Stimulated activated naive CD8-positive, alpha-beta T cell treated with anti-CD3 and anti-CD28 coated beads, Interleukin-15, Interleukin-2, amounts not matched to agents 100 U/mL and 50 U/mL, for 24 hours (primary cell): ENCODE measurements around the gene CHTF8.
"Not testable (repeated sequence)": the region's sequence is repeated elsewhere in the genome, so short reads cannot be mapped to it uniquely, and the experiment has no call there.

ENCODE experiments used
- ATAC-seq: fragments of 150-1000 bp; cut with Tn5 transposase; one replicate; pipeline ENCODE4 v1.10.0; 2021
- DNase-seq: peaks from one replicate; pipeline ENCODE4 v3.0.0; 2021

The CHTF8 gene

DNA sequence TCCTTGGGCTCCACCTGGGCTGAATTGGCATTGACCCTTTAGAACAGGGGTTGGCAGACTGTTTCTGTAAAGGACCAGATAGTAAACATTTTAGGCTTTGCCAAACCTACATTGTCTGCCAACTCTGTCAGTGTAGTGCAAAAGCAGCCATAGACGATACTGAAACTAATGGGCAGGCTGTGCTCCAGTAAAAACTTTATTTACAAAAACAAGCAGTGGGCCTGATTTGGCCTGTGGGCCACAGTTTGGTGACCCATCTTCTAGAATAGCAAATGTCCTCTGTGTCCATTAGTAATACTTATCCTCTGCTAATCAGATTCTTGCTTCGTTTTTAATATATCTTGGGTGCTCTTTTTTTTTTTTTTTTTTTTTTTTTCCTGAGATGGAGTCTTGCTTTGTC is 6.2 kb upstream of the CHTF8 start:
- ATAC-seq (no peak), DNase-seq (no peak)

DNA sequence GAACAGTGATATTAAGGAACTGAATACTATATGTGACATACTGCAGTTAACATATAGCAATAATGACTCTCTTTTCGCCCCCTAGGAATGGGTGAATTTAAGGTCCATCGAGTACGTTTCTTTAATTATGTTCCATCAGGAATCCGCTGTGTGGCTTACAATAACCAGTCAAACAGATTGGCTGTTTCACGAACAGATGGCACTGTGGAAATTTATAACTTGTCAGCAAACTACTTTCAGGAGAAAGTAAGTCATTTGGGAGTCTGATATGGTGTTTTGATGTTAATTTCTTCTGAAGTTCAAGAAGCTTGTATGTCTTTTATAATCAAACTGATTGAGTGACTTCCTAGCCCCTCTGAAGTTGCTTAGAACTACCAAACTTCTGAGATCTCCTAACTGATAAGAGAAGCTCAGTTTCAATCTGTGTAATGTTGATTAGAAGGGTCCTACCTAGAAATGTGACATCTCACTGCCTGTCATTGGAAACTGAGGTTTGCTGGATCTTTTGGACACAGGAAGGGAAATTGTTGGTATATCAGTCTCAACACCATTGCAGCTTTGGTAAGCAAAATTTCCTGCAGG is 1.1 kb upstream of the CHTF8 start:
- DNase-seq, result no peak
- ATAC-seq, result peak; percentile 7

DNA sequence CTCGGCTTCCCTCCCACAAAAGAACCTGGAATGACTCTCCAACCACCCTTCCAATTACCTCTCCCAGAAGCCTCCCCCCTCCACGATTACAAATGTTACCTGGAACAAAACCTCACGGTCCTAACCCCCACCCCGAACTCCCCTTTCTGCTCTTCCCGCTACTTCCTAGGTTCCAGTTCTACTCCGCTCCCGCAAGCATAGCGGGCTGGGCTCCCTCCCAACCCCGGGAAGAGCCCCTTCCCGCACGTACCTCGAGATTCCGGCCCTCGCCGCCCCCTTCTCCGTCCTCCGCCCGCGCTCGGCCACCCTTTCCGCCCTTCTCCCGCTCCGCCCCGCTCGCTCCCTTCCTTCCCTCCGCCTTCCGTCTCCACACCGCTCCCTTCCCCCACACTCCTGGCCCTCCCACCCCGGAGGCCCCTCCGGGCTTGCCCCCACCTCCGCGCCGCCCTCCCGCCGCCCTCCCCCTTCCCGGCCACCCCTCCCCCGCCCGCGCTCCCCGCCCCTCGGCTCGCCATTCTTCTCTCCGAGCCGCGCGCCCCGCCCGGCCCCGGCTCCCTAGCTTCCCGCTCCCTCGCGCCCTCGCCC is 457 bp downstream of the CHTF8 start:
- ATAC-seq (peak; percentile 51), DNase-seq (peak; percentile 87)

DNA sequence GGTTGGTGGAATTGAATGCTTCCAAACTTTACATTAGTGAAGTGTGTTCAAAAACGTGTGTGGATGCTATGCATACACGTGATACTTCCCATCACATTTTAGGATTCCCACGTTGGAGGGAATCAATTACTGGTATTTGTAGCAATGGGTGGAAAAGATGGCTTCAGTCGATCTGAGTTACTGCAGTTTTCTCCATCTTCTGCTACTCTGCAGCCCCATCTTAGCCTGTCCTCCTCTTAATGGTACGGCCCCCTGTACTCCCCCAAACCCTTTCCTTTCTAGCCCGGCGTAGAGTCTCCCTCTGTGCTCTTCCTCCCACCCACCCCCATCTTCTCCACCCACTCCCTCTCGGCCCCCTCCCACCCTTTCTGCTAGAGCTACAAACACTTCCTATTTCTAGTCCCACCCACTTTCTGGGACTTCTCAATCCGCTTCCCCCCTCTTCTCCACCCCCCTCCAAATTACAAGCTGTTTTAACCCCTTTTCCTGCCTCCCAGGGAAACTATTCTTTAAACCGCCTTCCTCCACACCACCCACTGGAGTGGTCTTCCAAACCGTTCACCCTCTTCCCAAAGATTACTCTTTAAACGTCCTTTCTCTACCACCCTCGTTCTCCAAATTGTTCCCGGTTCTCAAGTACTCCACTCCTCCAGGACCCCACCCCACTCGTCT is 1.1 kb downstream of the CHTF8 start:
- DNase-seq (peak; percentile 11), ATAC-seq (no peak)

DNA sequence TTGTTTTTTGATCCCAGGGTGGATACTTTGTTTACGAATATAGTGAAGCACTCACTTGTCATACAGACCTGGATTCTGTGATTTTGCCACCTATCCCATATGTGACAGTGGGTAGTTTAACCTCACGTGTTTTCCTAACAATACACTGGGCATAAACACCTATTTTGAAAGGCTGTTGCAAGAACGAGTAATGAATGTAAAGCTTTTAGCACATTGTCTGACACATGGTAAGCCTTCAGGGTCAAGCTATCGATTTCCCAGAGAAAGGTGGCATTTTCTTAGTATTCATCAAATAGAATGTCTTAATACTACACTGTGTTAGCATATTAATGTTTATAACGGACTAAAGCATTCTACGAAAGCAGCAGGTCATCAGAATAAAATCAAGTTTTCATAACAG is 1.9 kb downstream of the CHTF8 start:
- ATAC-seq, result no peak

DNA sequence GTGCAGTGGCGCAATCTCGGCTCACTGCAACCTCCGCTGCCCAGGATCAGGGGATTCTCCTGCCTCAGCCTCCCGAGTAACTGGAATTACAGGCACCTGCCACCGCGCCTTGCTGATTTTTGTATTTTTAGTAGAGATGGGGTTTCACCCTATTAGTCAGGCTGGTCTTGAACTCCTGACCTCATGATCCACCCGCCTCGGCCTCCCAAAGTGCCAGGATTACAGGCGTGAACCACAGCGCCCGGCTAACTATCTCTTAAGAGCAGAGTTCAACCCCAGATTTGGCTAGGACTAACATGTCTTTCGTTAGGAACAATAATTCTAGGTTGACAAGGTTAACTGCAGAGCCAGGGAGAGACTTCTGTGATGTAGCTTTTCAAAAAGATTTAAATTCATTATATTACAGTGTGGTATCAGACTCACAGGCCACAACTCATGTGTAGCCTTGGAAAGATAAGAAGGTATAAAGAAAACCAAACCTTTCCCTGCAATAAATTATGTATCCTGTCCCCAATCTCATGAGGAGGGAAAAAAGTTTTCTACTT is 4.3 kb downstream of the CHTF8 start:
- ATAC-seq, result no peak
- no peak for DNase-seq

More for the DNA sequence above, 1.9 kb downstream of the CHTF8 start:
- DNase-seq, result no peak

DNA sequence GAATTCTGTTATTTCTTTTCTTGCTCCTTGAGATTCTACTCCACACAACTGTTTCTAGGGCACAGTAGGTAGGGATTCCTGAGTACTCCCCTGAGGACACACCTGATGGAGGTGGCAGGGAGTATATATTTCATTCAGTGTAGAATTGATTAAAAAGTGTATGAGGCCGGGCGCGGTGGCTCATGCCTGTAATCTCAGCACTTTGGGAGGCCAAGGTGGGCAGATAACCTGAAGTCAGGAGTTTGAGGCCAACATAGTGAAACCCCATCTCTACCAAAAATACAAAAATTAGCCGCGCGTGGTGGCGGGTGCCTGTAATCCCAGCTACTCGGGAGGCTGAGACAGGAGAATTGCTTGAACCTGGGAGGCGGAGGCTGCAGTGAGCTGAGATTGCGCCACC is 5.6 kb downstream of the CHTF8 start:
- ATAC-seq, result not testable (repeated sequence)

DNA sequence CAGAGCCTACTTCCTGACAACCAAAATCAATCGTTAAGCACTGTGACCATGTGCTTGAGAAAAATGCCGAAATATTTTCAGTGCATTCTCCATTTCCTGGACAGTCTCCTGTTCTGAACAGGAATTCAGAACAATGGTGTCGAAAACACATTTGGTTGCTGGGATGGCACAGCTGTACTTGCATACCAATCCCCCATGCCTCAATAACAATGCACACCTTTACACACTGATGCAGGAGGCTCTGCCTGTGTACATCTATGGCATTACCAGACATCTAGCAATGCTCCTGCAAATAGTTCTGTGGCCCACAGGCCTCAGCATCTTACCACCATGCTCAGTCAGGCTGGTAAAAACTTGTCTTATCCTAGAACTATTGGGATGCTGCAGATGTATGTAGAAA is 6.2 kb downstream of the CHTF8 start:
- DNase-seq, result no peak
- peak; percentile 12 for ATAC-seq

More for the DNA sequence above, 5.6 kb downstream of the CHTF8 start:
- DNase-seq, result not testable (repeated sequence)

DNA sequence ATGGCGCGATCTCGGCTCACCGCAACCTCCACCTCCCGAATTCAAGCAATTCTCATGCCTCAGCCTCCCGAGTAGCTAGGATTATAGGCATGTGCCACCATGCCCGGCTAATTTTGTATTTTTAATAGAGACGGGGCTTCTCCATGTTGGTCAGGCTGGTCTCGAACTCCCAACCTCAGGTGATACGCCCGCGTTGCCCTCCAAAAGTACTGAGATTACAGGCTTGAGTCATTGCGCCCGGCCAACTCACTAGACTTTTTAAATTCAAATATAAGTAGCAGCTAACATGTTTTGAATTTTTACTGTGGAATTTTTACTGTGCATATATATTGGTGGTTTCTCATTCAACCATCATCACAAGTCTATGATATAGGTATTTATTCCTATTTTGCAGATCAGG is 7.4 kb downstream of the CHTF8 start:
- ATAC-seq, DNase-seq: not testable (repeated sequence)

DNA sequence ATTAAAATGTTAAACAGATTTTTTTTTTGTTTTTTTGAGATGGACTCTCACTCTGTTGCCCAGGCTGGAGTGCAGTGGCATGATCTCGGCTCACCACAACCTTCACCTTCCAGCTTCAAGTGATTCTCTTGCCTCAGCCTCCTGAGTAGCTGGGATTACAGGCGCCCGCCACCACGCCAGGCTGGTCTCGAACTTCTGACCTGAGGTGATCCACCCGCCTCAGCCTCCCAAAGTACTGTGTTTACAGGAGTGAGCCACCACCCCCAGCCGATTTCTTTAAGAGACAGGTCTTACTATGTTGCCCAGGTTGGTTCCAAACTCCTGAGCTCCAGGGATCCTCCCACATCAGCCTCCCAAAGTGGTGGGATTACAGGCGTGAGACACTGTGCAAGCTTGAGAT is 8.0 kb downstream of the CHTF8 start:
- not testable (repeated sequence) for DNase-seq, ATAC-seq

DNA sequence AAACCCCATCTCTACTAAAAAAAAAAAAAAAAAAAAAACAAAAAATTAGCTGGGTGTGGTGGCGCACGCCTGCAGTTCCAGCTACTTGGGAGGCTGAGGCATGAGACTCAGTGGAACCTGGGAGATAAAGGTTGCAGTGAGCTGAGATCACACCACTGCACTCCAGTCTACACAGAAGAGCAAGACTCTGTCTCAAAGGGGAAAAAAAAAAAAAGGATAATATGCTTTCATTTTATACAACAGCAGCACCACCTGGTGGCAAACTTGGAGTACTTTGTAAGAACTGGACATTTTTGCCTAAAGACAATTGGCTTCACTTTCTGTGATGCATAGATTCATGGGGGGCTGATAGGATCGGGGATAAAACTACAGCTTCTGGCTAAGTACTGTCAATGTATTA is 8.5 kb downstream of the CHTF8 start:
- ATAC-seq, result no peak
- DNase-seq, result peak; percentile 56

DNA sequence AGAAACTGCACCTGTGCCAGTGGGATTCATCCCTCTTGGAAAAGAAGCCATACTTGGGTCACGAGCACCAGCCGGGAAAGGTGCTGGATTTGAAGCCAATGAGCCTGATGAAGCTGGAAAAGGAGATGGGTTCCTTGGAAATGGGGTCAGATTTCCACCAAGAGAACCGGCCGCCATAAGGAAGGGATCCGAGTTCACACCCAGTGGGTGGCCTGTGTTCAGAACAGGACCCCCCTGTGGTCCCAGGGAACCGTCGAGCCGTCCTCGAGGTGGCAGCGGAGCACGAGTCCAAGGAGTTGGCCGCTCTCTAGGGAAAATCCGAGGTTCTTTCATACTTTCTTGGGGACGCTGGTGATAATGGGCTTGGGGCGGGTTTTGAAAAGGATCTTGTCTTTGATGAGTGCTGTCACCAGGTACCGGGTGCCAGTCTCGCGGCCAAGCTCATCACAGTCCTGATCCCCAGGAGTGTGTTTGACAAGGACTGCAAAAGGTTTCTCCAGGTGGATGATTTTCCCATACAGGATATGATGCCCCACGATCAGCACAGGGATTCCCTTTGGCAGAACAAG is 12.2 kb downstream of the CHTF8 start:
- DNase-seq (no peak), ATAC-seq (no peak)

DNA sequence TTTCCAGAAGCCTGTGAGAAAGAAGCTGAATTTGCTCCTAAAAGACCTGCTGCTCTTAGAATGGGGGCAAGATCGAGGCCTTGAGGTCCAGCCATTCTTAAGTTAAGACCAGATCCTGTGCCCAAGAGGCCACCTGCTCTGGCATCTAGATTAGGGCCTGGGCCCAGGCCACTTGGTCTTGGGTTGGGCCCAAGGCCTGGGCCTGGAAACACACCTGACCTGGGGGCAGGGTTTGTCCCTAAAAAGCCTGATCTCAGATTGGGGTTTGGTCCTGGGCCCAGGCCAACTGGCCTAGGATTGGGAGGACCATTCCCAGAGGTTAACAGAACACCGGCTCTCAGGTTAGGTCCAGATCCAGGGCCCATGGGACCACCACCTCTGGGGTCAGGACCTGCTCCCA is 12.9 kb downstream of the CHTF8 start:
- DNase-seq, result no peak
- ATAC-seq, result no peak

DNA sequence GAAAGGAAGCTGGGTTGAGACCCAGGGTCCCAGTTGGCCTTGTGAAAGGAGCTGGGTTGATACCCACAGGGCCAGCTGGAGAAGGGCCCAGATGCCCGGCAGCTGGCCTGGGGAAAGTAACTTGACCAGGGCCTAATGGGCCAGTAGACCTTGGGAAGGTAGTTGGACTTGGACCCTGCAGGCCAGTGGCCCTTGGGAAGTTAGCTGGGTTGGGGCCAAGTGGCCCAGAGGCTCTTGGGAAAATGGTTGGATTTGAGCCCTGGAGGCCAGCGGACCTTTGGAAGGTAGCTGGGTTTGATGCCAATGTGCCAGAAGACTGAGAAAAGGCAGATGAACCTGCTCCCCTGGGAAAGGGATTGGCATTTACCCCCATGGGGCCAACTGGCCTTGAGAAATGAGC is 13.4 kb downstream of the CHTF8 start:
- DNase-seq (no peak), ATAC-seq (no peak)

DNA sequence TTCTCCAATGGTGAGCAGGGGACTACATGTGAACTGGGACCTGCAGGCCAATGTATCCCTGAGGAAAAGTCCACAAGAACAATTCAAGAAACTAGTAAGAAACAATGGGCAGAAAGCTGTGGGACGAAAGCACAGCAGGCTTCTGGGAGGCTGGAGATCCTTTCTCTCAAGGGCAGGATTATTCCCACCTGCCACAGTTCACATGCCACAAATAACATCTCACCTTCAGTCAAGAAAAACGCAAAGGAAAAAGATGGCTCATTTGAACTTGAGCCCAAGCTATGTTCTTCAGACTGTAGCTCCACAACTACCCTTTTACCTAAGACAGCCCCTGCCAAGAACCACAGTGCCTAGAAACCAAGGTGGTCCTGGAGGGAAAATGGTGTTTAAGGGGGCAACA is 13.9 kb downstream of the CHTF8 start:
- no peak for ATAC-seq
- DNase-seq, result no peak

DNA sequence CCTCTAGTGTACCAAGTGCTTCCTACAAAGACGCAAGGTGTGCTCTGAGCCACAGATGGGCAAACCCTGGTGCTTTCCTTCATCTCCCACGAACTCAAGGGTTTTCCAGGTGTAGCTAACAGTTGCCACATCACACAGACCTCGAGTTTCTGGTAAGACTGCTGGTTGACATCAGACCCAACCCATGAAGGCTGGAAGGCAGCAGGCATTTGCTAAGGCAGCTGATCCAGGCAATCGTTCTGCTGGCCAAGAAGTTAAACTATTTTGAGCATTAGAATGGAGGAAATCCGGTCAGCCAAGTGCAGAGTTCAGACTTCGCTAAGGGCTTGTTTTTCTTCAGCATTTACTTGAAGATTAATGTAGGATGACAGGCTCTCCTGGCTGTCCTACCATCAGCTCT is 15.5 kb downstream of the CHTF8 start:
- DNase-seq (no peak), ATAC-seq (no peak)

DNA sequence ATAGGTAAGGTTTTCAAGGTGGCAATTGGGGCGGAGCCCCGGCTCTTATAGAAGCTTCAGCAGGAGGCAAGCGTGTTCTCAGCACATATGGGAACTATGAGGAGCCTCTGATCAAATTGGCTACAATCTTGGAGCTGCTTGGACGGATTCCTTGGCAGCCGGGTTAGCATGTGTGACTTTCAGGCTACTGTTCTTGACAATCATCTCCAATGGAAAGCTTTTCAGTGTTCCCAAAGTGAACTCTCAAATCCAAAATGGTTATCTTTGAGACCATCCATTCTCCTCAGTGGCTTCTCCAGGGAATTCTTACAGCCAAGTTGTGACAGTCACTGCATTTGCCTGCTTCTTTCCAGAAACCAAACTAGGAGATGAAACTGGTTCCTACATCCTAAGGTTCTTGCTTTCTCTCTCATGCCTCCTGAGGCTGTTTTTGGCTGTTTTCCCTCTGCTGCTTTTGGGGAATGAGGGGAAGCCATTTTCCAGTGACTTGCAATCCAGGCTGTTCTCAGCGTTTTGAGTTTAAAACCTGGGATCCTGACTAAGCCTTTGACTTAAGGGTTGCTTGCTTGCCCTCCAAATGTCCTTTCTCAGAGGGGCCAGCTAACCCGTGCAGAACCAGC is 16.0 kb downstream of the CHTF8 start:
- DNase-seq (no peak), ATAC-seq (no peak)

DNA sequence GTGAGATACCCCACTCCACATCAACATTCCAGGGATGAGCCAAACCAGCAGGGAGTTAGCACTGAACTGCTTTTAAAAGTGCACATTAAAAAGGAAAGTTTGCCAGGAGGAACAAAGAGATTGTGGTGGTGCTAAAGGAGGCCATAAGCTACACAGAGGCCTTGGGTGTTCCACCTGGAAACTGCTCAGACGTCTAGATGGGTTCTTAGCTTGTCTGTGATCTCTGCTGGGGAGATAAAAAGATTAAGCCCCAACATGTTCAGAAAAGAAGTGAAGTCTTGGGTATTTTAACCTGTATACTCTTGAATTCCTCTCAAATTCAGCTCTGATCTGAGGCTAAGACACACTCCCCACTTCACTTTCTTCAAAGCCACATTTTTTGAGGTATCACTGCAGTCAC is 16.6 kb downstream of the CHTF8 start:
- DNase-seq (no peak), ATAC-seq (no peak)

DNA sequence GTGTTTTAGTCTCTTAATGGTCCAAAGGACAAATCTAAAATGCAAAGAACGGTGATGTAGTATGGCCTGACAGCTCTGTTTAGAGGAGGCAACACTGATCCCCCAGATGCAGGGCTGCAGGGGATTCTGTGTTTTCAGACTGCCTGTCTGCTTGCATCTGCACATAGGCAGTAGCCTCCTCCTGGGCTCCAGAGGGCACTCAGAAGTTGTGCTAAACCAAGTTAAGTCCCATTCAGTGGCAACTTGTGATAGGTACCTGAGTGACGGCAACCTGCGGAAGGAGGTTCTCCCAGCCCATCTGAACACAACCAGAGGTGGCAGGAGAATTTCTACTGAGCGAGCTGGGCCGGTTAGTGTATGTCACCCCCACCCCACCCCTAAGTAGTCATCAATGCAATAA is 17.0 kb downstream of the CHTF8 start:
- no peak for DNase-seq
- ATAC-seq, result no peak

DNA sequence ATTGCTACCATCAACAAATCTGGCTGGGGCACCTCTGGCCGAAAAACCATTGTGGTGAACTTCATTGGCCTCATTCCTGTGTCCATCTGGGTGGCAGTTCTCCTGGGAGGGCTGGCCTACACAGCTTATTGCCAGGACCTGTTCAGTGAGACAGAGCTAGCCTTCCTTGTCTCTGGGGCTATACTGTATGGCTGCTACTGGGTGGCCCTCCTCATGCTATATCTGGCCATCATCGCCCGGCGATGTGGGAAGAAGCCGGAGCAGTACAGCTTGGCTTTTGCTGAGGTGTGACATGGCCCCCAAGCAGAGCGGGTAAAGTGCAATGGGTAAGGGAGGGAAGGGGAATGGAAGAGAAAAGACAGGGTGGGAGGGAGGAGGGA is 17.4 kb downstream of the CHTF8 start:
- no peak for DNase-seq
- ATAC-seq, result no peak

DNA sequence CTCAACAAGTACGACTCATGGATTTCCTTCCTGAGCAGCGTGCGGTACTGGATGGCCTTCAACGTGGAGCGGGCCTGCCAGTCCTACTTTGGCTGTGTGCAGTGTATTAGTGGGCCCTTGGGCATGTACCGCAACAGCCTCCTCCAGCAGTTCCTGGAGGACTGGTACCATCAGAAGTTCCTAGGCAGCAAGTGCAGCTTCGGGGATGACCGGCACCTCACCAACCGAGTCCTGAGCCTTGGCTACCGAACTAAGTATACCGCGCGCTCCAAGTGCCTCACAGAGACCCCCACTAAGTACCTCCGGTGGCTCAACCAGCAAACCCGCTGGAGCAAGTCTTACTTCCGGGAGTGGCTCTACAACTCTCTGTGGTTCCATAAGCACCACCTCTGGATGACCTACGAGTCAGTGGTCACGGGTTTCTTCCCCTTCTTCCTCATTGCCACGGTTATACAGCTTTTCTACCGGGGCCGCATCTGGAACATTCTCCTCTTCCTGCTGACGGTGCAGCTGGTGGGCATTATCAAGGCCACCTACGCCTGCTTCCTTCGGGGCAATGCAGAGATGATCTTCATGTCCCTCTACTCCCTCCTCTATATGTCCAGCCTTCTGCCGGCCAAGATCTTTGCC is 17.9 kb downstream of the CHTF8 start:
- ATAC-seq, result no peak
- no peak for DNase-seq

DNA sequence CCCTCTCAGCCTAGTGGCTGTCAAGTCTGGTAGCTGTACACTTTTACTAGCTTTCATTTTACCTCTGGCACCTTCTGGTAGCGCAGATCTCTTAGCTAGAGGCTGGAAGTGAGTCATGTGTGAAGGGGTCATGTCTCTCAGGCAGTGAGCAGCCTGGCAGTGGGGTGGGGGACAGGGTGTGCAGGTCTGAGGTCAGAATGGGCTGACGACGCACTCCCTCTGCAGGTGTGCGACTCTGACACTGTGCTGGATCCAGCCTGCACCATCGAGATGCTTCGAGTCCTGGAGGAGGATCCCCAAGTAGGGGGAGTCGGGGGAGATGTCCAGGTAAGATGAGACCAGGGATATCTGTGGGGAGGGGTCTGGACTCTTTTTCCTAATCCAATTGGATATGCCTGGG is 19.2 kb downstream of the CHTF8 start:
- ATAC-seq (no peak), DNase-seq (no peak)
